OCI-LY7 (cell line): ENCODE measurements around the gene TFF2. TPM values are rescaled to one million over a fixed set of nuclear protein-coding genes. Genes with fewer than 3 reads are reported as not detected.

Source experiments
- BruUV-seq: library from RNA; stranded (reverse); fragments of 400-500 nt; replicated peaks from 2 replicates; lab custom pipeline; 2021; lab: Mats Ljungman, UMichigan
- CTCF ChIA-PET: fragments of 300-600 bp; sonication (Branson Sonifier 250); formaldehyde crosslinking; loops from one replicate; lab custom pipeline; 2022; ENCODE audit warnings: antibody characterized with exemption; ENCODE audit not compliant: unreplicated experiment; lab: Charles Lee
- POLR2A ChIA-PET: fragments of 300-600 bp; sonication (Branson Sonifier 250); formaldehyde crosslinking; loops from one replicate; lab custom pipeline; 2022; ENCODE audit warnings: antibody characterized with exemption; lab: Charles Lee
- DNase-seq: peaks from one replicate; pipeline ENCODE4 v3.0.0-alpha.2; 2015; ENCODE audit warnings: low spot score
- H2AFZ ChIP-seq: fragments of 200-600 bp; sonication (generic), shearing (Covaris generic); 2 replicates; pipeline ENCODE4 v1.6.1; 2014; ENCODE audit warnings: mild to moderate bottlenecking, antibody characterized with exemption, low read length, moderate library complexity
- H3K27ac ChIP-seq: fragments of 200-600 bp; sonication (generic); 2 replicates; pipeline ENCODE4 v1.5.1; 2014; ENCODE audit warnings: mixed run types, low read depth, mild to moderate bottlenecking, moderate library complexity, low read length, inconsistent platforms; ENCODE audit not compliant: poor library complexity, severe bottlenecking
- H3K36me3 ChIP-seq: fragments of 200-600 bp; sonication (generic); 2 replicates; pipeline ENCODE4 v1.6.1; 2014; ENCODE audit warnings: mild to moderate bottlenecking, antibody characterized with exemption, low read length, moderate library complexity, mixed read lengths; ENCODE audit not compliant: insufficient read depth
- H3K4me1 ChIP-seq: fragments of 200-600 bp; sonication (generic); 2 replicates; pipeline ENCODE4 v1.5.1; 2014; ENCODE audit warnings: mild to moderate bottlenecking, low read length; ENCODE audit not compliant: insufficient read depth, poor library complexity, severe bottlenecking
- H3K4me2 ChIP-seq: fragments of 200-600 bp; sonication (generic); 2 replicates; pipeline ENCODE4 v1.6.1; 2014; ENCODE audit warnings: mild to moderate bottlenecking, low read length
- H3K4me3 ChIP-seq: fragments of 200-600 bp; sonication (generic); 2 replicates; pipeline ENCODE4 v1.5.1; 2014; ENCODE audit warnings: mild to moderate bottlenecking, low read depth, low read length; ENCODE audit not compliant: poor library complexity, severe bottlenecking
- H3K79me2 ChIP-seq: fragments of 200-600 bp; sonication (generic); 2 replicates; pipeline ENCODE4 v1.6.1; 2016; ENCODE audit warnings: low read depth, mild to moderate bottlenecking, low read length, moderate library complexity, mixed read lengths; ENCODE audit not compliant: insufficient read depth
- H3K9me2 ChIP-seq: fragments of 200-600 bp; sonication (generic); 2 replicates; pipeline ENCODE4 v1.6.1; 2016; ENCODE audit warnings: mild to moderate bottlenecking, low read length, mixed read lengths; ENCODE audit not compliant: insufficient read depth
- H3K9me3 ChIP-seq: fragments of 200-600 bp; sonication (generic); 2 replicates; pipeline ENCODE4 v1.6.1; 2014; ENCODE audit warnings: mild to moderate bottlenecking, mixed run types, low read length, mixed read lengths
- H4K20me1 ChIP-seq: fragments of 200-600 bp; sonication (generic); 2 replicates; pipeline ENCODE4 v1.6.1; 2014; ENCODE audit warnings: mild to moderate bottlenecking, antibody characterized with exemption, low read length, moderate library complexity, mixed read lengths; ENCODE audit not compliant: insufficient read depth
- EZH2phosphoT487 ChIP-seq: fragments of 200-600 bp; sonication (generic); IDR thresholded peaks from 2 replicates; pipeline ENCODE4 v1.6.1; 2018; ENCODE audit warnings: low read depth, borderline replicate concordance, mild to moderate bottlenecking, mixed run types, antibody characterized with exemption, low read length, moderate library complexity, mixed read lengths
- intact Hi-C: fragments of 100-400 bp; cut with micrococcal nuclease; formaldehyde crosslinking; loops from one replicate; pipeline ENCODE4 v1.10.0; 2022; ENCODE audit not compliant: unreplicated experiment
- total RNA-seq, 2 experiments: library from RNA; depleted of rRNA in 1 of 2; stranded (reverse); fragments of >200 nt in 1 of 2; shearing (Covaris generic) in 1 of 2; gene quantifications; 2 replicates each; pipeline ENCODE4 v1.2.3, GENCODE V29; 2014 to 2022
- TF ChIP-seq, protein P1 (sequence below): fragments of 200-600 bp; sonication (generic); conservative IDR thresholded peaks from 2 replicates; pipeline ENCODE4 v1.5.1; 2014; ENCODE audit warnings: mild to moderate bottlenecking, antibody characterized with exemption, low read length, moderate library complexity, mixed read lengths

Gene TFF2
- total RNA-seq, 2 experiments from 2014 or later = not detected

DNA sequence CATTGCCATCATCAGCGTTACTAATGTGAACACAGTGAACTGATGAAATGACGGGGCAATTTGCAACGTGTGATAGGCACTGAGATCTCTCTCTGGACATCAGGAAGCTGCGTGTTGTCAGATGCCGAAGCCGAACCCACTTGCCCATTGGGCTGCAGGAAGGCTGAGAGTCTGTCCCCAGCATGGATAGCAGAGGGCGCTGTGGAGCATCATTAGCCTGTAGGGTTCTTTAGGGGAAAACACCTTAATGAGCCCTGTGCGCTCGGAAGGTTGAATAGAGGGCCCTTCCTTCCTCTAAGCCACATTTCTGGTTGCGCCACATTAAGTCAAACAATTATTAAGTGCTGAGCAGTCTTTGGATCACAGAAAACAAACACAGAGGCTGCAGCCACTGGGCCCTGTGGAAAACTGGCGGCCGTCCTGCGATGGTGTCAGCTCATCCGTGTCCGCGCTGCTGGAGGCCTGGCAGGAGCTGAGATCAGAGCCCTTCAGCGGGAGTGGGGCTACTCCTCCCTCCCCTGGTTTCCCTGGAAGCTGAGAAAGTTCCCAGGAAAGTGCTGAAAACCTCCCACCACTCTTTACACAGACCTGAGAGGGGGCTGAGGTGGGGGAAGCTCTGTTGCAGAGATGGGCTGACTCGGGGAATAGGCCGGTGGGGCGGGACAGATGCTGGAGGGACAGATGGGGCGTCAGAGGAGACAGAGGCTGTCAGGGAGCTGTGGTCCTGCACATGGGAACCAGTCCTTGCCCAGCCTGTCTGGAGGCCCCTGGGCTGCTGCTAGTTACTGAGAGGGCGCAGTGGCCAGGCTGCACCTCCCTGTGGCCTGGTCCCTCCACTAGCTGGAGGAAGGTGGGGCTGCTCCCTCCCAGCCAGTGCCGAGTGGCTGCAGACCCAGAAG, 12.7 kb downstream of the TFF2 start:
- POLR2A ChIA-PET = no interaction called here
- Histone ChIP-seq H3K4me3 (no peak overlapping the region), H4K20me1 (no peaks in the 10 kb centered on the region), H3K27ac (no peak overlapping the region), H3K9me2 (no peaks in the 10 kb centered on the region), H3K9me3 (0 out of 2 replicates have a peak, but pooled peaks cover 5% of the 10 kb centered on the region), H3K4me1 (peaks cover 6% of the 10 kb centered on the region), H3K4me2 (no peak overlapping the region), H3K36me3 (no peaks in the 10 kb centered on the region), H2AFZ (no peak overlapping the region), H3K79me2 (no peaks in the 10 kb centered on the region)
- TF ChIP-seq EZH2phosphoT487 = no peak
- TF ChIP-seq, protein P1, sequence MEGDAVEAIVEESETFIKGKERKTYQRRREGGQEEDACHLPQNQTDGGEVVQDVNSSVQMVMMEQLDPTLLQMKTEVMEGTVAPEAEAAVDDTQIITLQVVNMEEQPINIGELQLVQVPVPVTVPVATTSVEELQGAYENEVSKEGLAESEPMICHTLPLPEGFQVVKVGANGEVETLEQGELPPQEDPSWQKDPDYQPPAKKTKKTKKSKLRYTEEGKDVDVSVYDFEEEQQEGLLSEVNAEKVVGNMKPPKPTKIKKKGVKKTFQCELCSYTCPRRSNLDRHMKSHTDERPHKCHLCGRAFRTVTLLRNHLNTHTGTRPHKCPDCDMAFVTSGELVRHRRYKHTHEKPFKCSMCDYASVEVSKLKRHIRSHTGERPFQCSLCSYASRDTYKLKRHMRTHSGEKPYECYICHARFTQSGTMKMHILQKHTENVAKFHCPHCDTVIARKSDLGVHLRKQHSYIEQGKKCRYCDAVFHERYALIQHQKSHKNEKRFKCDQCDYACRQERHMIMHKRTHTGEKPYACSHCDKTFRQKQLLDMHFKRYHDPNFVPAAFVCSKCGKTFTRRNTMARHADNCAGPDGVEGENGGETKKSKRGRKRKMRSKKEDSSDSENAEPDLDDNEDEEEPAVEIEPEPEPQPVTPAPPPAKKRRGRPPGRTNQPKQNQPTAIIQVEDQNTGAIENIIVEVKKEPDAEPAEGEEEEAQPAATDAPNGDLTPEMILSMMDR = peak; percentile 83
- BruUV-seq = no TSS peak
- intact Hi-C loops = loop anchor here (1.0 kb wide), 1 partner anchor 199 kb away; no protein-coding TSS in a partner anchor
- CTCF ChIA-PET = interaction anchor here (0.5 kb wide), 1 partner anchor 53 kb away, joined by 3 read pairs; no protein-coding TSS in a partner anchor
- DNase-seq = peak; percentile 69

DNA sequence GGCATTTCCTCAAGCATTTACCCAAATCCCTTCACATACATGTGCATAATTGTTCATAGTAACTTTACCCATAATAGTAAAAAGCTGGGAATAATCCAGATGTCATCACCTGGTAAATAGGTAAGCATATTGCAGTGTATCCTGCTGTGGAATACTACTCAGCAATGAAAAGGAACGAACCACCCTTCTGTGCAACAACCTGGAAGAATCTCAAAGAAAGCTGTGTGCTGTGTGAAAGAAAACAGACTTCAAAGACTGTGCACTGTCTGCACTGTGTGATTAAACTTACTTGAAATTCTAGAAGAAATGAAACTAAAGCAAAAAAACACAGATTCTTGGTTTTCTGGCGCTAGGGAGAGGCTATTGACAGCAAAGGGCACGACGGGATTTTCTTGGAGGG, 13.5 kb downstream of the TFF2 start:
- Histone ChIP-seq H3K4me2 (no peak overlapping the region), H3K4me3 (no peak overlapping the region), H3K36me3 (no peaks in the 10 kb centered on the region), H3K9me3 (0 out of 2 replicates have a peak, but pooled peaks cover 6% of the 10 kb centered on the region), H3K27ac (no peak overlapping the region), H2AFZ (no peak overlapping the region), H3K4me1 (peaks cover 6% of the 10 kb centered on the region), H3K9me2 (no peaks in the 10 kb centered on the region), H3K79me2 (no peaks in the 10 kb centered on the region), H4K20me1 (no peaks in the 10 kb centered on the region)
- CTCF ChIA-PET = no interaction called here
- intact Hi-C loops = loop anchor here (1.0 kb wide), 1 partner anchor 200 kb away; no protein-coding TSS in a partner anchor
- DNase-seq = no peak
- POLR2A ChIA-PET = no interaction called here
- no TSS peak for BruUV-seq
- no peak for TF ChIP-seq EZH2phosphoT487
- TF ChIP-seq, protein P1 = no peak

GRCh38 chr21:42336054-42336453, 14.7 kb downstream of the TFF2 start:
- Histone ChIP-seq H3K27ac (no peak overlapping the region), H3K79me2 (no peaks in the 10 kb centered on the region), H3K4me3 (no peak overlapping the region), H3K9me2 (no peaks in the 10 kb centered on the region), H2AFZ (0 out of 2 replicates have a peak overlapping the region, but pooled peaks have one; percentile 26), H3K4me1 (peaks cover 6% of the 10 kb centered on the region), H4K20me1 (no peaks in the 10 kb centered on the region), H3K9me3 (0 out of 2 replicates have a peak, but pooled peaks cover 16% of the 10 kb centered on the region), H3K36me3 (no peaks in the 10 kb centered on the region), H3K4me2 (peak overlapping the region; percentile 18; the same call in 1 of the 2 replicates)
- no peak for TF ChIP-seq EZH2phosphoT487
- TF ChIP-seq, protein P1 = no peak
- no peak for DNase-seq
- BruUV-seq = no TSS peak
- intact Hi-C loops = no loop called here
- ChIA-PET CTCF (no interaction called here), POLR2A (interaction anchor here (0.6 to 0.7 kb wide), 2 partner anchors 559 to 621 kb away, joined by 3 read pairs; no protein-coding TSS in a partner anchor)
